Upper lobe of left lung (tissue), 6 donors: Measurements from ENCODE around the gene ATG10. TPM values are rescaled to one million over a fixed set of nuclear protein-coding genes. Genes with fewer than 3 reads are reported as not detected.
A peak's percentile ranks its signal among the peaks of the same experiment; 100 is the strongest.

Experiments
- ATAC-seq, 2 donors: fragments of 200-7000 bp; cut with Tn5 transposase; one replicate each; pipeline ENCODE4 v1.9.1; 2022; ENCODE audit warnings: mild to moderate bottlenecking in 2 of 2, moderate library complexity in 2 of 2; ENCODE audit not compliant: low FRiP score in 2 of 2
- DNase-seq, 2 donors: peaks; one replicate each; pipeline ENCODE4 v3.0.0-alpha.2; 2019 to 2020
- H3K27ac ChIP-seq, 4 donors: fragments of 200-600 bp; sonication (generic); one replicate each; pipeline ENCODE4 v1.5.1; 2016 to 2019
- H3K27me3 ChIP-seq, 4 donors: fragments of 200-600 bp; sonication (generic); one replicate each; pipeline ENCODE4 v1.5.1; 2017 to 2019
- H3K36me3 ChIP-seq, 4 donors: fragments of 200-600 bp; sonication (generic); one replicate each; pipeline ENCODE4 v1.5.1; 2016 to 2019
- H3K4me1 ChIP-seq, 4 donors: fragments of 200-600 bp; sonication (generic); one replicate each; pipeline ENCODE4 v1.5.1; 2018 to 2019
- H3K4me3 ChIP-seq, 4 donors: fragments of 200-600 bp; sonication (generic); one replicate each; pipeline ENCODE4 v1.5.1; 2017 to 2019; ENCODE audit warnings: mild to moderate bottlenecking in 2 of 4, moderate library complexity in 1 of 4
- H3K9me3 ChIP-seq, 4 donors: fragments of 200-600 bp; sonication (generic); one replicate each; pipeline ENCODE4 v1.5.1; 2018 to 2019
- EP300 ChIP-seq, 4 donors: sonication (generic); formaldehyde crosslinking; IDR thresholded peaks; one replicate each; pipeline ENCODE4 v1.5.1; 2017; ENCODE audit warnings: antibody characterized with exemption in 4 of 4, control low read depth in 2 of 4
- POLR2A ChIP-seq, 4 donors: fragments of 450-650 bp; IDR thresholded peaks; one replicate each; pipeline ENCODE4 v1.5.1; 2016 to 2017; ENCODE audit warnings: antibody characterized with exemption in 4 of 4, mild to moderate bottlenecking in 2 of 4
- POLR2AphosphoS5 ChIP-seq, 2 donors: sonication (generic); formaldehyde crosslinking; IDR thresholded peaks; one replicate each; pipeline ENCODE4 v1.5.1; 2017; ENCODE audit warnings: antibody characterized with exemption in 2 of 2
- WGBS, 2 donors: methylation state at CpG; one replicate each; pipeline ENCODE4 v1.1.5; 2017 to 2018; 5-methylcytosine and 5-hydroxymethylcytosine counted together
- total RNA-seq, 6 donors: library from RNA; depleted of rRNA in 4 of 6; stranded (reverse); fragments of >200 nt in 4 of 6; gene quantifications; one replicate each; pipeline versions ENCODE4 v1.1.0 to v1.2.1, GENCODE V29; 2016 to 2021
- TF ChIP-seq, protein P1 (sequence below), 6 experiments: fragments of 450-650 bp in 4 of 6; fragments of 200-600 bp in 2 of 6; sonication (generic) in 2 of 6; IDR thresholded peaks; one replicate each; pipeline ENCODE4 v1.5.1; 2016 to 2019; ENCODE audit warnings: antibody characterized with exemption in 6 of 6
- donor health status: DM: no; HTN: no; CAD: no; lungs with moderate emphysema.
- donor health status: DM: no; HTN: yes; CAD: no; lungs with severe emphysema.

Gene ATG10
- total RNA-seq, 6 donors from 2014 or later, result 1.00 to 9.4 (median 7.0) TPM

DNA sequence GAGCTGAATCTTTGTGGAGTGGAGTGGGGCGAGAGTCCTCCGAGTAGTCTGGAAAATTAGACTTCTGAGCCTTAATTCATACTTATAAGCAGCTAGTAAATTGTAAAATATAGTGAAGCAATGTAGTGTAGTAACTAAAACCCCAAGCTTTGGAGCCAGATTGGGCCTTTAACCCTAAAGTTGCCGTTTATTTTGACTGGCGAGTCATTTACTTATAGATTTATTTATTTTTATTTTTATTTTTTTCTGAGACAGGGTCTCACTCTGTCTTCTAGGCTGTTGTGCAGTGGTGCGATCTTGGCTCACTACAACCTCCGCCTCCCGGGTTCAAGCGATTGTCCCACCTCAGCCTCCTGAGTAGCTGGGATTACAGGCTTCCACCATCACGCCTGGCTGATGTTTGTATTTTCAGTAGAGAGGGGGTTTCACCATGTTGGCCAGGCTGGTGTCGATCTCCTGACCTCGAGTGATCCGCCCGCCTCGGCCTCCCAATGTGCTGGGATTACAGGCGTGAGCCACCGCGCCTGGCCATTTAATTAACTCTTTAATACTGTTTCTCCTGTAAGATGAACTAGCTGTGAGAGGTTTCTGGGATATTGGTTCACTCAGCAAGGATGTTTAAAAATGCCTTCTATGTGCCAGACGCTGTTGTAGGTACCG, 307.0 kb downstream of the ATG10 start:
- H3K27ac ChIP-seq, result peak overlapping the region; percentile 84 to 87 (median 86)
- no peak for ATAC-seq
- no peaks in the 10 kb centered on the region for H3K9me3 ChIP-seq
- H3K4me1 ChIP-seq, result peaks cover 12 to 23% (median 14%) of the 10 kb centered on the region in 4 donors
- peak in 1 of 2 donors; percentile 34 for DNase-seq
- 35 to 69% methylated on average over 19 of the region's 19 CpGs for WGBS, 2 donors
- peaks cover 15 to 30% (median 21%) of the 10 kb centered on the region in 4 donors for H3K36me3 ChIP-seq
- H3K27me3 ChIP-seq, result no peaks in the 10 kb centered on the region
- peak overlapping the region; percentile 65 to 94 (median 76) for H3K4me3 ChIP-seq
- TF ChIP-seq EP300 (IDR thresholded peaks at IDR 0.05) (no peak), POLR2A (IDR thresholded peaks at IDR 0.05) (peak in 1 of 4 donors; percentile 61)
- TF ChIP-seq, protein P1, sequence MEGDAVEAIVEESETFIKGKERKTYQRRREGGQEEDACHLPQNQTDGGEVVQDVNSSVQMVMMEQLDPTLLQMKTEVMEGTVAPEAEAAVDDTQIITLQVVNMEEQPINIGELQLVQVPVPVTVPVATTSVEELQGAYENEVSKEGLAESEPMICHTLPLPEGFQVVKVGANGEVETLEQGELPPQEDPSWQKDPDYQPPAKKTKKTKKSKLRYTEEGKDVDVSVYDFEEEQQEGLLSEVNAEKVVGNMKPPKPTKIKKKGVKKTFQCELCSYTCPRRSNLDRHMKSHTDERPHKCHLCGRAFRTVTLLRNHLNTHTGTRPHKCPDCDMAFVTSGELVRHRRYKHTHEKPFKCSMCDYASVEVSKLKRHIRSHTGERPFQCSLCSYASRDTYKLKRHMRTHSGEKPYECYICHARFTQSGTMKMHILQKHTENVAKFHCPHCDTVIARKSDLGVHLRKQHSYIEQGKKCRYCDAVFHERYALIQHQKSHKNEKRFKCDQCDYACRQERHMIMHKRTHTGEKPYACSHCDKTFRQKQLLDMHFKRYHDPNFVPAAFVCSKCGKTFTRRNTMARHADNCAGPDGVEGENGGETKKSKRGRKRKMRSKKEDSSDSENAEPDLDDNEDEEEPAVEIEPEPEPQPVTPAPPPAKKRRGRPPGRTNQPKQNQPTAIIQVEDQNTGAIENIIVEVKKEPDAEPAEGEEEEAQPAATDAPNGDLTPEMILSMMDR (IDR thresholded peaks at IDR 0.05), result no peak

DNA sequence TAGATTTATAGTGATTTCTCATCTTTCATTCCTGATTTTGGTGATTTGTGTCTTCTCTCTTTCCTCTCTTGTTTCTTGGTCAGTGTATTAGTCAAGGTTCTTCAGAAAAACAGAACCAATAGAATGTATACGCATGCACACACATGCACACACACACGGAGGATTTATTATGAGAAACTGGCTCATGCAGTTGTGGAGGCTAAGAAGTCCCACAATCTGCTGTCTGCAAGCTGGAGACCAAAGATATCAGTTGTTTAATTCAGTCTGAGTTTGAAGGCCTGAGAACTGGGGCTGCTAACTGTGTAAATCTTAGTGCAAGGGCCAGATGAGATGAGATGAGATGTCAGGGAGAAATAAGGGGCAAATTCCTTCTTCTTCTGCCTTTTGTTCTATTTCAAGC, 312.1 kb downstream of the ATG10 start:
- no peak for DNase-seq
- H3K36me3 ChIP-seq, result no peaks in the 10 kb centered on the region
- no peaks in the 10 kb centered on the region for H3K9me3 ChIP-seq
- no peak overlapping the region for H3K27ac ChIP-seq
- WGBS, 2 donors, result 88 to 96% methylated on average over 2 of the region's 2 CpGs
- peaks cover 4 to 7% (median 4%) of the 10 kb centered on the region in 4 donors for H3K4me1 ChIP-seq
- no peak overlapping the region for H3K4me3 ChIP-seq
- no peak for ATAC-seq
- TF ChIP-seq EP300 (IDR thresholded peaks at IDR 0.05) (no peak), POLR2AphosphoS5 (IDR thresholded peaks at IDR 0.05) (no peak), POLR2A (IDR thresholded peaks at IDR 0.05) (no peak)
- TF ChIP-seq, protein P1 (IDR thresholded peaks at IDR 0.05), result no peak
- H3K27me3 ChIP-seq, result no peaks in the 10 kb centered on the region

DNA sequence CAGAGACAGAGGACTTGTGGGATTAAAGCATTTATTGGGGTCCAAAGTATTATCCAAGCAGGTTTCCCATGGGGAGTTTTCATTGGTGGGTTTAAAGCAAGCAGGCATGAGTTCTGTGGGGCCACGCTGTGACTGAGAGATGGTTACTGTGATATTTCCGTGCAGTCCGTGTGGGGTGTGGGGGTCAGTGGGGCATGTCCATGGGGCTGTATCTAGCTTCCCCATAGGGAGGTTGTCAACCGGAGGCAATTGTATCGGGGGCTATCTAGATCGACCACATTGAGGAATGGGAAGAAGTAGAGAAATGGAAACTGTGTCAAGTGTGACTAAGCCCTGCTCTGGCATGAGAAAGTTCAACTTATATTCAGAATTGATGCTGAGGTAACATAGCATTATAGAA, 313.4 kb downstream of the ATG10 start:
- DNase-seq (no peak), ATAC-seq (no peak)
- H3K27me3 ChIP-seq, result no peaks in the 10 kb centered on the region
- H3K9me3 ChIP-seq, result no peaks in the 10 kb centered on the region
- no peak overlapping the region for H3K27ac ChIP-seq
- 94 to 97% methylated on average over 6 of the region's 6 CpGs for WGBS, 2 donors
- H3K4me3 ChIP-seq, result no peak overlapping the region
- no peaks in the 10 kb centered on the region for H3K4me1 ChIP-seq
- no peaks in the 10 kb centered on the region for H3K36me3 ChIP-seq
- TF ChIP-seq, protein P1 (IDR thresholded peaks at IDR 0.05), result no peak
- TF ChIP-seq POLR2A (IDR thresholded peaks at IDR 0.05), result no peak
- TF ChIP-seq POLR2AphosphoS5 (IDR thresholded peaks at IDR 0.05), result no peak
- TF ChIP-seq EP300 (IDR thresholded peaks at IDR 0.05), result no peak

DNA sequence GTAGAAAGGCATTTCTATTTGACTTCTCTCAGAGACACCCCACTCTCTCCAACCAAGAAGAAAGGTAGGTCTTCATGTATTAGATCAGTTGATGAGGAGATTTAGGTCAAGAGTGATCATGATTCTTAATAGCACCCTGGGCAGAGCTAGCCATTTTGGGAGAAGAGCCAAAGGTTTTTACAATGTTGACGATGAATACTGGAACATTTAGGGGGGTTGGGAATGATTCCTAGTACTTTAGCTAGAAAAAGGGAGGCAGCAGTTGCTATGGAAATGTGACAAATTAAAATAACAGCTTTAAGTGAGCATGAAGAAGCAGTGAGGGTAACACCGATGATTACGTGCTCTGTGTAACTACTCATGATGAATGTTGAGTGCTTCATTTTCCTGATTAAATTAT, 315.8 kb downstream of the ATG10 start:
- Histone ChIP-seq H3K4me3 (no peak overlapping the region), H3K27me3 (no peaks in the 10 kb centered on the region), H3K27ac (no peak overlapping the region), H3K4me1 (no peaks in the 10 kb centered on the region), H3K36me3 (no peaks in the 10 kb centered on the region), H3K9me3 (no peaks in the 10 kb centered on the region)
- DNase-seq (no peak), ATAC-seq (no peak)
- TF ChIP-seq EP300 (IDR thresholded peaks at IDR 0.05), result no peak
- TF ChIP-seq, protein P1 (IDR thresholded peaks at IDR 0.05), result no peak
- no peak for TF ChIP-seq POLR2AphosphoS5 (IDR thresholded peaks at IDR 0.05)
- WGBS, 2 donors, result 76 to 88% methylated on average over 3 of the region's 3 CpGs

DNA sequence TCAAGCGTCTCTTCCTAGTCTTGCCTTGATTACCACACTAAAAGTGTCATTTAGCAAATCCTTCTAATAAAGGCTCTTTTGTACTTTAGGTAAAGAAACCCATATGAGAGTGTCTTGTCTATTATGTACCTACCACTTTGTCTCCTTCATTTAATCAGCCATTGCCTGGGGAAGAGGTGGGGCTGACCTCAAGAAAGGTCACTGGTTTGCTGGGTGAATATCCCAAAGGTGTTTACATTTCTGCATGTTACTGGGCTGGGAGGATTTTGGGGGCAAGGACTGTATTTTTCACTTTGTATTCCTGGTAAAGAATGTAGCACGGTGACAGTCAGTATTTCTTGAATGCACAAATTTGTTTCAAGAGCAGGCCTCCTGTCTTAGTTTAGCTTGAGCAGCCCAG, 318.2 kb downstream of the ATG10 start:
- 76 to 78% methylated on average over 2 of the region's 2 CpGs for WGBS, 2 donors
- no peak for DNase-seq
- H3K27ac ChIP-seq, result no peak overlapping the region
- H3K4me3 ChIP-seq, result no peak overlapping the region
- TF ChIP-seq POLR2AphosphoS5 (IDR thresholded peaks at IDR 0.05) (no peak), POLR2A (IDR thresholded peaks at IDR 0.05) (no peak), EP300 (IDR thresholded peaks at IDR 0.05) (no peak)
- TF ChIP-seq, protein P1 (IDR thresholded peaks at IDR 0.05), result no peak
- no peaks in the 10 kb centered on the region for H3K27me3 ChIP-seq
- H3K4me1 ChIP-seq, result no peaks in the 10 kb centered on the region
- H3K9me3 ChIP-seq, result no peaks in the 10 kb centered on the region
- no peaks in the 10 kb centered on the region for H3K36me3 ChIP-seq
- no peak for ATAC-seq
